HCEC 1CT (cell line): ENCODE results near the gene SNAPC1.
"Not testable (repeated sequence)": the region's sequence is repeated elsewhere in the genome, so short reads cannot be mapped to it uniquely, and the experiment has no call there.

Source experiments
- DNase-seq: peaks from one replicate; pipeline ENCODE4 v3.0.0-alpha.2; 2017

SNAPC1 gene

GRCh38 chr14:61761959-61762786 is at the start of gene SNAPC1:
Gene SNAPC1 (plus strand): TSS chr14:61762420. CDS start chr14:61762461, 41 bp downstream.
- peak; percentile 96 for DNase-seq

GRCh38 chr14:61713724-61714437 is 48.3 kb upstream of the SNAPC1 start:
- no peak for DNase-seq

GRCh38 chr14:61716956-61717355 is 45.3 kb upstream of the SNAPC1 start:
- DNase-seq = no peak

GRCh38 chr14:61718039-61718438 is 44.2 kb upstream of the SNAPC1 start:
- DNase-seq = no peak

- DNase-seq = no peak
These were observed 42.6 kb upstream of the SNAPC1 start for GRCh38 chr14:61719344-61720293.

- no peak for DNase-seq
These were observed 41.9 kb upstream of the SNAPC1 start for GRCh38 chr14:61720294-61720661.

- no peak for DNase-seq
These were observed 41.5 kb upstream of the SNAPC1 start for GRCh38 chr14:61720741-61721140.

GRCh38 chr14:61724133-61724532 is 38.1 kb upstream of the SNAPC1 start:
- no peak for DNase-seq

- no peak for DNase-seq
These were observed 35.2 kb upstream of the SNAPC1 start for GRCh38 chr14:61726778-61727658.

GRCh38 chr14:61730756-61731373 is 31.4 kb upstream of the SNAPC1 start:
- DNase-seq = no peak

- no peak for DNase-seq
These were observed 28.2 kb upstream of the SNAPC1 start for GRCh38 chr14:61733972-61734371.

GRCh38 chr14:61736751-61737150 is 25.5 kb upstream of the SNAPC1 start:
- DNase-seq = peak; percentile 33

GRCh38 chr14:61737915-61738314 is 24.3 kb upstream of the SNAPC1 start:
- no peak for DNase-seq

GRCh38 chr14:61739133-61739532 is 23.1 kb upstream of the SNAPC1 start:
- DNase-seq = no peak

GRCh38 chr14:61742371-61742770 is 19.8 kb upstream of the SNAPC1 start:
- DNase-seq = no peak

- DNase-seq = peak; percentile 24
These were observed 18.0 kb upstream of the SNAPC1 start for GRCh38 chr14:61744238-61744637.

- not testable (repeated sequence) for DNase-seq
These were observed 15.9 kb upstream of the SNAPC1 start for GRCh38 chr14:61746346-61746745.

GRCh38 chr14:61746881-61747280 is 15.3 kb upstream of the SNAPC1 start:
- DNase-seq = no peak

GRCh38 chr14:61747342-61747741 is 14.9 kb upstream of the SNAPC1 start:
- no peak for DNase-seq

- DNase-seq = peak; percentile 70
These were observed 13.0 kb upstream of the SNAPC1 start for GRCh38 chr14:61749264-61749663.

GRCh38 chr14:61749867-61750266 is 12.4 kb upstream of the SNAPC1 start:
- no peak for DNase-seq
